ENCODE measurements around the gene XXYLT1. TPM values are rescaled to one million over a fixed set of nuclear protein-coding genes. Genes with fewer than 3 reads are reported as not detected.
"Not testable (repeated sequence)": the region's sequence is repeated elsewhere in the genome, so short reads cannot be mapped to it uniquely, and the experiment has no call there.

XXYLT1 gene
- total RNA-seq, 4 donors from 2014 or later = 14.1 to 23.7 (median 15.4) TPM

DNA sequence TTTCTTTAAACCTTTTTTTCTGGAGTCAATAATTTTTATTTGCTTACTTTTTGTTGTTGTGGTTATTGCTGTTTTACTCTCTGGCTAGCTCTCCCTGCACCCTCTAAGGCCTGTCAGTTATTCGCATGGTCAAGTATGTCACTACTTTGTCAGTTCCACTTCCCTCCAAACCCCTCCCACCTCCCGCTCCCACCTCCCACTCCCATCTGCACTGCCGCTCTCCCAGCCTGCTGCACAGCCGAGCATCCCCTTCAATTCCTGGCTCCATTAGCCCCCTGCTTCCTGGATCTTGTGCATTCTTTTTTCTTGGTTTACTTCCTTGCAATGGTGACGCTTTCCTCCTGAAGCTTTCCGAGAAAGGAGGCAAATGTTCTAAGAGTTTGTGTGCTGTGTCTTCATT is 218.0 kb downstream of the XXYLT1 start:
- H3K36me3 ChIP-seq = no peaks in the 10 kb centered on the region
- no peak for DNase-seq
- no peak for TF ChIP-seq POLR2A (IDR thresholded peaks at IDR 0.05)
- TF ChIP-seq, protein P1, sequence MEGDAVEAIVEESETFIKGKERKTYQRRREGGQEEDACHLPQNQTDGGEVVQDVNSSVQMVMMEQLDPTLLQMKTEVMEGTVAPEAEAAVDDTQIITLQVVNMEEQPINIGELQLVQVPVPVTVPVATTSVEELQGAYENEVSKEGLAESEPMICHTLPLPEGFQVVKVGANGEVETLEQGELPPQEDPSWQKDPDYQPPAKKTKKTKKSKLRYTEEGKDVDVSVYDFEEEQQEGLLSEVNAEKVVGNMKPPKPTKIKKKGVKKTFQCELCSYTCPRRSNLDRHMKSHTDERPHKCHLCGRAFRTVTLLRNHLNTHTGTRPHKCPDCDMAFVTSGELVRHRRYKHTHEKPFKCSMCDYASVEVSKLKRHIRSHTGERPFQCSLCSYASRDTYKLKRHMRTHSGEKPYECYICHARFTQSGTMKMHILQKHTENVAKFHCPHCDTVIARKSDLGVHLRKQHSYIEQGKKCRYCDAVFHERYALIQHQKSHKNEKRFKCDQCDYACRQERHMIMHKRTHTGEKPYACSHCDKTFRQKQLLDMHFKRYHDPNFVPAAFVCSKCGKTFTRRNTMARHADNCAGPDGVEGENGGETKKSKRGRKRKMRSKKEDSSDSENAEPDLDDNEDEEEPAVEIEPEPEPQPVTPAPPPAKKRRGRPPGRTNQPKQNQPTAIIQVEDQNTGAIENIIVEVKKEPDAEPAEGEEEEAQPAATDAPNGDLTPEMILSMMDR (IDR thresholded peaks at IDR 0.05) = no peak
- H3K4me3 ChIP-seq = no peak overlapping the region
- 64 to 83% methylated on average over 6 of the region's 6 CpGs for WGBS, 2 donors
- no peaks in the 10 kb centered on the region for H3K27me3 ChIP-seq
- no peaks in the 10 kb centered on the region for H3K9me3 ChIP-seq
- no peak overlapping the region for H3K27ac ChIP-seq
- no peaks in the 10 kb centered on the region for H3K4me1 ChIP-seq
- intact Hi-C loops (cut with DNase I) = no loop called here

DNA sequence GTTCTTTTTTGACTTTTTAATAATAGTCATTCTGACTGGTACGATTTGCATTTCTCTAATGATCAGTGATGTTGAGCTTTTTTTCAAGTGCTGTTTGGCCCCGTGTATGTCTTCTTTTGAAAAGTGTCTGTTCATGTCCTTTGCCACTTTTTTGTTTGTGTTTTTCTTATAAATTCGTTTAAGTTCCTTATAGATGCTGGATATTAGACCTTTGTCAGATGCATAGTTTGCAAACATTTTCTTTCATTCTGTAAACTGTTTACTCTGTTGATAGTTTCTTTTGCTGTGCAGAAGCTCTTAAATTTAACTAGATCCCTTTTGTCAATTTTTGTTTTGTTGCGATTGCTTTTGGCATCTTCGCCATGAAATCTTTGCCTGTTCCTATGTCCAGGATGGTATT is 220.7 kb downstream of the XXYLT1 start:
- H3K4me1 ChIP-seq; H3K27ac ChIP-seq; H3K4me3 ChIP-seq; H3K9me3 ChIP-seq; intact Hi-C loops (cut with DNase I); DNase-seq; H3K27me3 ChIP-seq; H3K36me3 ChIP-seq: not testable (repeated sequence)
- 78 to 79% methylated on average over 5 of the region's 5 CpGs for WGBS, 2 donors

DNA sequence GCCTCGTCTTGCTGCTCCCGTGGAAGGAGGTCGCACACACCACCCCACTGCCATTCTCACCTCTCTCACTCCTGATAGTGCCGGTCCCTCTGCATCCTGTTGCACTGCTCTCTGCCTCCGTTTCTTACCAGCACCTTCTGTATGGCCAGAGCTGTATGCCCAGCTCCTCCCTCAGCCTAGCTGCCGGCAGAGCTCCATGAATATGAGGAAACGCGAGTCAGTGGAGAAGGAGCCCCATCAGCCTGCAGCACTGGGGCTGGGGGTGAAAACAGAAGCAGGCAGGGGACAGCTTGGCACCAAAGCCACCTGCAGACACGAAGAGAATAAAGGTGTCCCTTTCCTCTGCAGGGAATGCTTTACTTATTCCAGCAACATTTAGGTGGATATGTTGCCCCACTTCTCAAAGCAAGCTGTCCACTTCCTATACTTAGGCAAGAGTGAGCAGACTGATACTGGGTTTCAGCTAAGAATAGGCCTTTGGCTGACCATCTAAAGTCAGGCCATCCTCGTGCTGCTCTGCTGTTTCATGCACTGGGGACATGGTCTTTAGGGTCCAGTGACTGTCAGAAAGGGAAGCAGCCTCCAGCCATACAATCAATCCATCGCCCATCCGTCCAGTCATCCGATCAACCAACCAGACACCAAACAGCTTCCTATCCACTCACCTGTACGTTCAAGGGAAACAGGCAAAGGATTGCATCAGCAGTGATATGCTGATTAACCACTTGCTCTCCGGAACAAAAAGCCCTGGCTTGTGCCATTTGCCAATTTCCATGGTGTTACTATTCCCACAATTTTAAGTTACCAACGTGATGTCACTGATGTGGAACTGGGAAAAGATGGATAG is 222.7 kb downstream of the XXYLT1 start:
- Histone ChIP-seq H3K4me3 (no peak overlapping the region), H3K27ac (no peak overlapping the region), H3K36me3 (no peaks in the 10 kb centered on the region), H3K9me3 (no peaks in the 10 kb centered on the region), H3K27me3 (no peaks in the 10 kb centered on the region), H3K4me1 (no peaks in the 10 kb centered on the region)
- DNase-seq = no peak
- intact Hi-C loops (cut with DNase I) = no loop called here
- TF ChIP-seq, protein P1 (IDR thresholded peaks at IDR 0.05) = no peak
- TF ChIP-seq POLR2A (IDR thresholded peaks at IDR 0.05) = no peak
- 78% methylated on average over 13 of the region's 16 CpGs for WGBS, 2 donors

DNA sequence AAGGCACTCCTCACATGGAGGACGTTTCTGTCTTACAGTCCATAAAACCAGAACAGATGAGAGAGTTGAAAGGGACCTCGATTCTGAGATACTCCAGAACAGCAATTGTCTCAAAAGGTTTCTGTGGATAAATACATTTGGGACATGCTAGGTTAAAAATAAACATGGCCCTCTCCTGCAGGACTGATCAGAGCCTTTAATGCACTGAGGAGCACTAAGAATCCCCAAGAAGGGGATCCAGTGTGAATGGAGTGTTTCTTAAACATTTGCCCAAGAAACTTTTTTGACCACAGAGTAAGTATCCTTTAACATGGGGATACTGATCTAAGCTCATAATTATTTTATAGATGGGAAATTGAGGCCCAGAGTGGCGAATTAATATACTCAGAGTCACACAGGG is 223.4 kb downstream of the XXYLT1 start:
- Histone ChIP-seq H3K4me3 (no peak overlapping the region), H3K36me3 (no peaks in the 10 kb centered on the region), H3K27ac (no peak overlapping the region), H3K4me1 (no peaks in the 10 kb centered on the region), H3K27me3 (no peaks in the 10 kb centered on the region), H3K9me3 (no peaks in the 10 kb centered on the region)
- intact Hi-C loops (cut with DNase I) = no loop called here
- no peak for TF ChIP-seq POLR2A (IDR thresholded peaks at IDR 0.05)
- TF ChIP-seq, protein P1 (IDR thresholded peaks at IDR 0.05) = no peak
- no peak for DNase-seq
- WGBS, 2 donors = 62 to 78% methylated on average over 2 to 3 of the region's 3 CpGs

DNA sequence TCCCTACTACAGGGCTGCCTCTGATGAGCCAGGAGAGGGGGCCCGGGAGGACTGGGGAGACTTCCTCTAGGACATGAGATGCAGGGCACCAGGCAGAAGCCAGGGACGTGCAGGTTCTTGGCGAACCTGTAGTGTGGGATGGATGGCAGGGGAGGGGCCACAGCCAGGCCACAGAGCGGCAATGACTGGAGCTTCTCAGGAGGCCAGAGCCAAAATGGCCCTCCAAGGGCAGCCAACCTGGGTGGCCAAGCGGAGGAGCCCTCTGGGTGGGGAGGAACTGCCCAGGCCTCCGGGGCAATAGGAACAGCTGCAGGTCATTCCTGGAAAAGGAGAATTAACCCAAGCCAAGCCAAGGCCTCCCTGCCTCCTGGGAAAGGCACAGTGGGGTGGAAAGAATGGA is 224.5 kb downstream of the XXYLT1 start:
- H3K4me1 ChIP-seq = no peaks in the 10 kb centered on the region
- H3K4me3 ChIP-seq = no peak overlapping the region
- H3K36me3 ChIP-seq = no peaks in the 10 kb centered on the region
- TF ChIP-seq, protein P1 (IDR thresholded peaks at IDR 0.05) = no peak
- TF ChIP-seq POLR2A (IDR thresholded peaks at IDR 0.05) = no peak
- H3K27me3 ChIP-seq = no peaks in the 10 kb centered on the region
- WGBS, 2 donors = 67 to 84% methylated on average over 5 to 6 of the region's 6 CpGs
- no peak overlapping the region for H3K27ac ChIP-seq
- H3K9me3 ChIP-seq = no peaks in the 10 kb centered on the region
- no peak for DNase-seq
- intact Hi-C loops (cut with DNase I) = no loop called here
